ENCODE measurements around the gene DHRS7B.
"Not testable (repeated sequence)": the region's sequence is repeated elsewhere in the genome, so short reads cannot be mapped to it uniquely, and the experiment has no call there.

DHRS7B gene

DNA sequence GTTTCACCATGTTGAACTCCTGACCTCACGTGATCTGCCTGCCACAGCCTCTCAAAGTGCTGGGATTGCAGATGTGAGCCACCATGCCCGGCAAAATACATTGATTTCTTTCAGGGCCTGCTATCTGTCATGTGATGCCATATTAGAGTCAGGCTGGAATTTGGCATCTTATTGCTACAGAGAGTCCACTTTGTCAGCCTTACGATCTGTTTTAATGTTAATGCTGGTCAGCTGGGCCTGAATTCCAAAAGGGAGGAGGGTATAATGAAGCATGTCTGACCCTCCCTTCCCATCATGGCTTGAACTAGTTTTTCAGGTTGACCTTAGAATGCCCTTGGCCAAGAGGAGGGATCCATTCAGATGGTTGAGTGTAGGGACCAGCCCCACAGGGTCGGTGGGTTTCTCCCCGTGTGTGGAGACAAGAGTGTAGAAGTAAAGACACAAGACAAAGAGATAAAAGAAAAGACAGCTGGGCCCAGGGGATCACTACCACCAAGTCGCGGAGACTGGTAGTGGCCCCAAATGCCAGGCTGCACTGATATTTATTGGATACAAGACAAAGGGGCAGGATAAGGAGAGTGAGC is 19.6 kb upstream of the DHRS7B start:
- in situ Hi-C loops (cut with MboI; ENCODE audit: low sequenced_read_pairs) = not testable (repeated sequence)

- in situ Hi-C loops (cut with MboI; ENCODE audit: low sequenced_read_pairs) = no loop called here
These were observed 18.1 kb upstream of the DHRS7B start for GRCh38 chr17:21108651-21109050.

DNA sequence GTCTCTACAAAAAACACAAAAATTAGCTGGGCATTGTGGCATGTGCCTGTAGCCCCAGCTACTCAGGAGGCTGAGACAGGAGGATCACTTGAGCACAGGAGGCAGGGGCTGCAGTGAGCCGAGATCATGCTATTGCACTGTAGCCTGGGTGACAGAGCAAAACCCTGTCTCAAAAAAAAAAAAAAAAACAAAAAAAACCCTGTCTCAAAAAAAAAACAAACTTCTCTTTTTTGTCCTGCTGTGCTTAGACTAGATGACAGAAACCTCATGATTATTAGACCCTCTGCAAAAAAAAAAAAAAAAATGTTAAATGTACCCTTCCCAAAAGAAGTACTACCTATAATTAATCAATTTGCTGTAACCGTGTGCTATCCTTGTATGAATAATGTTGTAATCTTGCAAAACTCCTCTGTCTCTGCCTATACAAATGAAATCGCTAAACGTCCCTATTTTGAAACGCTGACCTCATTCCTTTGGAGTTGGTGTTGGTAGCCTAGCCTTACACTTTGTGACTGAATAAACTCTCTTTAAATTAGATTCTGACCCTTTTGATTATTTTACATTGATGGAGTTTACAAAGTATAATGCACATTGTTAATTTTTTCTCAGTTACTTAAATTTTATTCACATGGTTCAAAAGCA is 13.6 kb upstream of the DHRS7B start:
- in situ Hi-C loops (cut with MboI; ENCODE audit: low sequenced_read_pairs) = no loop called here

- in situ Hi-C loops (cut with MboI; ENCODE audit: low sequenced_read_pairs) = no loop called here
These were observed 13.0 kb upstream of the DHRS7B start for GRCh38 chr17:21113716-21114115.

DNA sequence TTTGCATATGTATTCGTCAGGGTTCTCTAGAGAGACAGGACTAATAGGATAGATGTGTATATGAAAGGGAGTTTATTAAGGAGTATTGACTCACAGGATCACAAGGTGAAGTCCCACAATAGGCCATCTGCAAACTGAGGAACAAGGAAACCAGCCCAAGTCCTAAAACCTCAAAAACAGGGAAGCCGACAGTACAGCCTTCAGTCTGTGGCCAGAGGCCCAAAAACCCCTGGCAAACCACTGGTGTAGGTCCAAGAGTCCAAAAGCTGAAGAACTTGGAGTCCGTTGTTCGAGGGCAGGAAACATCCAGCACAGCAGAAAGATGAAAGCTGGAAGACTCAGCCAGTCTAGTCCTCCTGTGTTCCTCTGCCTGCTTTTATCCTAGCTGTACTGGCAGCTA is 12.0 kb upstream of the DHRS7B start:
- in situ Hi-C loops (cut with MboI; ENCODE audit: low sequenced_read_pairs) = not testable (repeated sequence)

DNA sequence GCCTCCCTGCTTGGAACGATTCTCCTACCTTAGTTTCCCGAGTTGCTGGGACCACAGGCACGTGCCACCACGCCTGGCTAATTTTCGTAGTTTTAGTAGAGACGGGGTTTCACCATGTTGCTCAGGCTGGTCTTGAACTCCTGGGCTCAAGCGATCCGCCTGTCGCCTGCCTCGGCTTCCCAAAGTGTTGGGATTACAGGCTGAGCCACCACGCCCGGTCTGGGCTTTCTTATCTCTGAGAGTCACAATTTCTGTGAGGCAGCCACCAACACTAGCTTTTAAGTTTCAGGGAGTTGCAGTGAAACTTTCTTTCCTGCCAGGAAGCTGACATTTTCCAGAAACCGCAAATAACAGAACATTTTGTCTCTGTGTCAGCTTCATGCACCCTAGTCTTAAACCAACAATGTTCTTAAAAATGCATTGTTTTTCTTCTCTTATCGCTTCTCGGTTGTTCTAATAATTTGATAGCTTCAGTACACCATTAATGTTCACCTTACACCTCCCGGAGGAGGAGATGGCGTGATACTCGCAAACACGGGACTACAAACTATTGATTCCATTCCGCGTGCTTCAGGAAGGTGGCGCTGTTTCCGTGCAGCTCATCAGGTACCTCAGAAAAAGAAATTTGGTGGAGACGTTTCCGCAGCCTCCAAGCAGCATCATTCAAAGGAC is 7.4 kb upstream of the DHRS7B start:
- in situ Hi-C loops (cut with MboI; ENCODE audit: low sequenced_read_pairs) = no loop called here

DNA sequence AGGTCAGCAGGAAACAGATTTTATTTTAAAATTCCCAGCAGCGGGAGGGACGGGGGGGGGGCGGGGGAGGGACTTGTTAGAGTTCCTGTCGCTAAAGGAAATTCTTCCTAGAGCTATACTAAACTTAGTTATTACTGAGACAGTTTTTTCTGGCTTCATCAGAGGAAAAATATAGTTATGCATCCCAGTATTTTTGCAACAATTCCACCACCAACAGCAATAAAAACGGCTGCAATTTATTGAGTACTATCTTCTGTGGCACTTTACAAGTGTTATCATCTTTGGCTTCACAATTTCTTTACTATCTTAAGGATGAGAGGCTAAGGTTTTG is 6.9 kb upstream of the DHRS7B start:
- in situ Hi-C loops (cut with MboI; ENCODE audit: low sequenced_read_pairs) = no loop called here

DNA sequence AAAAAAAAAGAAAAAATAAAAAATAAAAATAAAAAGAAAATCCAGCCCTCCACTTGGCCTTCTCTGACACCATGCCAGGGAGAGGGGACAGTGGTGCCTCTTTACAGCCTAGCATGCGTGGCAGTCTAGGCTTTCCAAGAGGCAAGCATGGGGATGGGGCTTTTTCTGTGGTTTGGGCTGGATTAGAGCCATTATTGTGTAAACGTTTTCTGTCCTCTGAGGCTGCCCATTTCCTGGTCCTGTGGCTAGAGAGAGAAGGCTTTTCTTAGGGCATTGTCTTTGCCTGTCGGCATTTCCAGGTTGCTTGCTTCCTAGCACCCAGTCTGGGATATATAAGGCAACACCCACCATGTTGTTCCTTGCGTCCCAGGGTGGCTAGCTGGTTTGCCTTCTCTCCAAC is 2.7 kb upstream of the DHRS7B start:
- in situ Hi-C loops (cut with MboI; ENCODE audit: low sequenced_read_pairs) = no loop called here

DNA sequence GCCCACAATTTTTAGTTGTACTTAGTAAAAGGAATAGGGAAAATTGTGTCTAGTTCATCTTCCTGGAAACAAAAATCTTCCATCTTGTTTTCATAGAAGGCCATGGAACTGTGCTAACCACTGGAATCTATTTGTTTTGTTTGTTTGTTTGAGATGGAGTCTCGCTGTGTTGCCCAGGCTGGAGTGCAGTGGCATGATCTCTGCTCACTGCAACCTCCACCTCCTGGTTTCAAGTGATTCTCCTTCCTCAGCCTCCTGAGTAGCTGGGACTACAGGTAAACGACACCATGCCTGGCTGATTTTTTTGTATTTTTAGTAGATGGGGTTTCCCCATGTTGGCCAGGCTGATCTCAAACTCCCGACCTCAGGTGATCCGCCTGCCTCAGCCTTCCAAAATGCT is 2.2 kb upstream of the DHRS7B start:
- in situ Hi-C loops (cut with MboI; ENCODE audit: low sequenced_read_pairs) = not testable (repeated sequence)

GRCh38 chr17:21125862-21126261 is 902 bp upstream of the DHRS7B start:
- in situ Hi-C loops (cut with MboI; ENCODE audit: low sequenced_read_pairs) = no loop called here

GRCh38 chr17:21127509-21128077 is 829 bp downstream of the DHRS7B start:
- in situ Hi-C loops (cut with MboI; ENCODE audit: low sequenced_read_pairs) = no loop called here

DNA sequence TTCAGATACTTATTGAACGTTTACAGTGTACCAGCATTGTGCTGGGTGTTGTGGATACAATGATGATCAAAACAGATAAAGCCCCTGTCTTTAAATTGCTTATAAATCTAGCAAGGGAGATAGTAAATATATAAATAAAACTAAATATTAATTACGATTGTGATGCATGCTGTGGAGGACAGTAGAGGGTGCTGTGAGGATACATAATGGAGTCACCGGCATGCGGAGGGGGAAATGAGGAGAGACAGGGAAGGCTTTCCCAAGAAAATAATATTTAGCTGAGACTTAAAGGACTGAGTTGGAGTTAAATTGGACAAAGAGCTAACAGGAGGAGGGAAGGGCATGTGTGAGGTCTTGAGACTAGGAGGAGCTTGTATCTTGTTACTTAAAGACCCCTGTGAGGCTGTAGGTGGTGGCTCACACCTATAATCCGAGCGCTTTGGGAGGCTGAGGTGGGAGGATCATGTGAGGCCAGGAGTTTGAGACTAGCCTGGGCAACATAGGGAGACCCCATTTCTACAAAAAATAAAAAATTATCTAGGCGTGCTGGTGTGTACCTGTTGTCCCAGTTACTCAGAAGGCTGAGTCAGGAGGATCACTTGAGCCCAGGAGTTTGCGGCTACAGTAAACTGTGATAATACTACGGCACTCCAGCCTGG is 2.4 kb downstream of the DHRS7B start:
- in situ Hi-C loops (cut with MboI; ENCODE audit: low sequenced_read_pairs) = no loop called here

DNA sequence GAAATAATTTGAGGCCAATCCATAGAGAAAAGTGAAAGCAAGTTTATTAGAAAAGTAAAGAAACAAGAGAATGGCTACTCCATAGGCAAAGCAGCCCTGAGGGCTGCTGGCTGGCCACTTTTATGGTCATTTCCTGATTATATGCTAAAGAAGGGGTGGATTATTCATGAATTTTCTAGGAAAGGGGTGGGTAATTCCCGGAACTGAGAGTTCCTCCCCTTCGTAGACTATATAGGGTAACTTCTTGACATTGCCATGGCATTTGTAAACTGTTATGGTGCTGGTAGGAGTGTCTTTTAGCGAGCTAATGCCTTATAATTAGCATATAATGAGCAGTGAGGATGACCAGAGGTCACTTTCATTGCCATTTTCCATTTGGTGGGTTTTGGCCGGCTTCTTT is 4.4 kb downstream of the DHRS7B start:
- in situ Hi-C loops (cut with MboI; ENCODE audit: low sequenced_read_pairs) = no loop called here

- in situ Hi-C loops (cut with MboI; ENCODE audit: low sequenced_read_pairs) = no loop called here
These were observed 5.7 kb downstream of the DHRS7B start for GRCh38 chr17:21132428-21132827.

GRCh38 chr17:21134559-21134958 is 7.8 kb downstream of the DHRS7B start:
- in situ Hi-C loops (cut with MboI; ENCODE audit: low sequenced_read_pairs) = no loop called here

- in situ Hi-C loops (cut with MboI; ENCODE audit: low sequenced_read_pairs) = no loop called here
These were observed 14.1 kb downstream of the DHRS7B start for GRCh38 chr17:21140911-21141310.

DNA sequence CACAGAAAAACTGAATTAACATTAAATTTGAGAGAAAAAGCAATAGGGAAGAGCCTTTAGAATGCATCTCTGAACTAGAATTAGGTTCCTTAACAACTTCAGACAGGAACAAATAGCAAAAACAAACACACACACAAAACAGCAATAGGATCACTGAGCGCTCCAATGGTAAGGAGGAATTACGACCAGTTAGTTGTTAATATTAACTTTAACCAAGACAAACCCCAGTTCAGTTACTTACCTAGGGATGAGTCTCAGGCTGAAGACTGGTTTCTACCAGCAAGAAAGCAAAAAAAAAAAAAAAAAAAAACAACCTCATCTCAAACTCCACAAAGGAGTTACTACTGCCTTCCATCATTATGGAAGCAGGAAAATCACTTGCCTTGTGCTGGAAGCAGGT is 14.6 kb downstream of the DHRS7B start:
- in situ Hi-C loops (cut with MboI; ENCODE audit: low sequenced_read_pairs) = no loop called here

DNA sequence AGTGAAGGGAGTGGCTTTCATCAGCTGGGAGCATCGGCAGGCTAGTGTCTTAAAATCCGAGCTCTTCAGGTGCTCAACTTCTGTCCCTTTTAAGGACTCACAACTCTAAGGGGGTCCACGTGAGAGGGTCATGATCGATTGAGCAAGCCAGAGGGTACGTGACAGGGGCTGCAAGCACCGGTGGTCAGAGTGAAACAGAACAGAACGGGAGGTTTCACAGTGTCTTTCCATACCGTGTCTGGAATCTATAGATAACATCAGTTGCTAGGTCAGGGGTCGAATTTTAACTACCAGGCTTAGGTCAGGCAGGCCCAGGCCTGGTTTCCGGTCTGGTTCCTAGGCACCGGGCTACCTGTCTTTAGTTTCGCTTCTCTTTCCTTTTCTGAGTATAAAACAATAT is 15.3 kb downstream of the DHRS7B start:
- in situ Hi-C loops (cut with MboI; ENCODE audit: low sequenced_read_pairs) = not testable (repeated sequence)

GRCh38 chr17:21143695-21144094 is 16.9 kb downstream of the DHRS7B start:
- in situ Hi-C loops (cut with MboI; ENCODE audit: low sequenced_read_pairs) = no loop called here

DNA sequence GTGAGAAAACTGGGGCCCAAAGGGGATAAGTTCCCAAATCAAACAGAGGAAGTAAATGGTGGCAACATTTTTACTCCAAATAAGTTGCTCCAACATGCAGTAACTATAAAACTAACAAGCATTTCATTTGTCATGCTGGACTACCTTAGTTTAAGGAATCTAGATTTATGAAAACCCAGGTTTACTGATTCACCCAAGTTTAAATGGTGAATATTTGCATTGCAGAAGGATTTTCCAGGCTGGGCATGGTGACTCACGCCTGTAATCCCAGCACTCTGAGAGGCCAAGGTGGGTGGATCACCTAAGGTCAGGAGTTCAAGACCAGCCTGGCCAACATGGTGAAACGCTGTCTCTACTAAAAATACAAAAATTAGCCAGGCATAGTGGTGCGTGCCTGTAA is 17.5 kb downstream of the DHRS7B start:
- in situ Hi-C loops (cut with MboI; ENCODE audit: low sequenced_read_pairs) = not testable (repeated sequence)

DNA sequence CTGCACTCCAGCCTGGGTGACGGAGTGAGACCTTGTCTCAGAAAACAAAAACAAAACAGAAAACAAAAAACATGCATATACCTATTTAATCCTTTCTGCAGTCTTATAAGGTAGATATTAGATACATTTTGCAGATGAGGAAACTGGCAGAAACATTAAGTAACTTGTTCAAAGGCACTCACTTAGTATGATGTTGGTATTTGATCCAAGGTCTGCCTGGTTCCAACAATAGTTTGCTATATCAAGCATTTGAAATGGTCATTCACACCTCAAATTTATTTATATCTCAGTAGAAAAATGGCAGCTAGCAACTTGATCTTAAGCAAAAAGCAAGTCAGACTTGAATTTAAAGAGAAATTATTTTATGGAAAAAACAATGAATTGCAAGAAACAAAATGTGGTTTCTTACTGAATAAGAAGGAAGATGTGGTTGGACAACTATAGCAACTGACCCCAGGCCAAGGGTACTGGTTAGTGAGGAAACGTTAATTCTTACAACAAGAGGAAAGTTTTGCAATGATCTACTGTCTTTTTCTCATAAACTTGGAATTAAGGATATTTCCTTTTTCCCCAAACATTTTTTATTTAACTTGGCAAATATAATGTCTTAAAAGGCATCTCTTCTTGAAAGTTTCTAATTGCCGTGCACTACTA is 19.7 kb downstream of the DHRS7B start:
- in situ Hi-C loops (cut with MboI; ENCODE audit: low sequenced_read_pairs) = no loop called here
